Stimulated activated CD8-positive, alpha-beta memory T cell treated with anti-CD3 and anti-CD28 coated beads, Interleukin-7, amount 100 ng/mL, for 24 hours (primary cell): ENCODE data around the gene LIG1.
"Not testable (repeated sequence)": the region's sequence is repeated elsewhere in the genome, so short reads cannot be mapped to it uniquely, and the experiment has no call there.

Experiments used
- DNase-seq: peaks from one replicate; pipeline ENCODE4 v3.0.0-alpha.2; 2020; ENCODE audit warnings: low read depth

Gene LIG1

GRCh38 chr19:48070177-48070769, 99.9 kb downstream of the LIG1 start:
- DNase-seq, result not testable (repeated sequence)

GRCh38 chr19:48069435-48069834, 100.7 kb downstream of the LIG1 start:
- DNase-seq, result no peak
